ENCODE data around the gene CAPN15.

GRCh38 chr16:578870-579405, 51.4 kb downstream of the CAPN15 start:
- TF ChIP-seq, protein P1, sequence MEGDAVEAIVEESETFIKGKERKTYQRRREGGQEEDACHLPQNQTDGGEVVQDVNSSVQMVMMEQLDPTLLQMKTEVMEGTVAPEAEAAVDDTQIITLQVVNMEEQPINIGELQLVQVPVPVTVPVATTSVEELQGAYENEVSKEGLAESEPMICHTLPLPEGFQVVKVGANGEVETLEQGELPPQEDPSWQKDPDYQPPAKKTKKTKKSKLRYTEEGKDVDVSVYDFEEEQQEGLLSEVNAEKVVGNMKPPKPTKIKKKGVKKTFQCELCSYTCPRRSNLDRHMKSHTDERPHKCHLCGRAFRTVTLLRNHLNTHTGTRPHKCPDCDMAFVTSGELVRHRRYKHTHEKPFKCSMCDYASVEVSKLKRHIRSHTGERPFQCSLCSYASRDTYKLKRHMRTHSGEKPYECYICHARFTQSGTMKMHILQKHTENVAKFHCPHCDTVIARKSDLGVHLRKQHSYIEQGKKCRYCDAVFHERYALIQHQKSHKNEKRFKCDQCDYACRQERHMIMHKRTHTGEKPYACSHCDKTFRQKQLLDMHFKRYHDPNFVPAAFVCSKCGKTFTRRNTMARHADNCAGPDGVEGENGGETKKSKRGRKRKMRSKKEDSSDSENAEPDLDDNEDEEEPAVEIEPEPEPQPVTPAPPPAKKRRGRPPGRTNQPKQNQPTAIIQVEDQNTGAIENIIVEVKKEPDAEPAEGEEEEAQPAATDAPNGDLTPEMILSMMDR (IDR thresholded peaks at IDR 0.05 in 8 of 11, conservative IDR thresholded peaks at IDR 0.05 in 3 of 11), result peak; percentile 69 to 97 (median 83)
- no peak for TF ChIP-seq POLR2A (IDR thresholded peaks at IDR 0.05)
- peak; percentile 43 to 82 (median 61) for TF ChIP-seq POLR2AphosphoS5 (IDR thresholded peaks at IDR 0.05)

Measured in spleen (tissue), 7 donors.